Posterior cingulate gyrus (tissue), 11 donors: ENCODE measurements around the gene FOXO6.

Source experiments
- DNase-seq, 10 donors: peaks; one replicate each; pipeline versions ENCODE4 v3.0.0 to v3.0.0-alpha.2; 2020 to 2021; ENCODE audit warnings: mixed read lengths in 3 of 10
- intact Hi-C: fragments of 100-400 bp; cut with DNase I; formaldehyde crosslinking; loops from one replicate; pipeline ENCODE4 v1.15.1; 2023

Gene FOXO6

DNA sequence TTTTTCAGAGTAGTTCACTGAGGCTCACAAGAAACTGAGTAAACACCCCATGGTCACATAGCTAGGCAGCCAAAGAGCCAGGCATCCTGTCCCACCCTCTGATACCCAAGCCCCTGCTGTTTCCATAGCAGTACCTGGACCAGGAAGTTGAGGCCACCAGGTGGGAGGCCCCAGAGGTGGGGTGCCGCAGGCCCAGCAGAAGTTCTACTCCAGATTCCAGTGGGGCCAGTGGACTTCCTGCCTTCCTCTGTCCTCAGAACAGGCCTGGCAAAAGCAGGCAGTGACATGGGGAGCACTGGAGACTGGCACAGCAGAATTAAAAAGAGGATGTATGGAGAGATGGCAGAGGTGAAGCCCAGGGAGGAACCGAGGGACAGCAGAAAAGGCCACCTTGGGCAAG lies 19.0 kb downstream of the FOXO6 start:
- intact Hi-C loops: no loop called here
- DNase-seq: peak in 1 of 10 donors; percentile 67

DNA sequence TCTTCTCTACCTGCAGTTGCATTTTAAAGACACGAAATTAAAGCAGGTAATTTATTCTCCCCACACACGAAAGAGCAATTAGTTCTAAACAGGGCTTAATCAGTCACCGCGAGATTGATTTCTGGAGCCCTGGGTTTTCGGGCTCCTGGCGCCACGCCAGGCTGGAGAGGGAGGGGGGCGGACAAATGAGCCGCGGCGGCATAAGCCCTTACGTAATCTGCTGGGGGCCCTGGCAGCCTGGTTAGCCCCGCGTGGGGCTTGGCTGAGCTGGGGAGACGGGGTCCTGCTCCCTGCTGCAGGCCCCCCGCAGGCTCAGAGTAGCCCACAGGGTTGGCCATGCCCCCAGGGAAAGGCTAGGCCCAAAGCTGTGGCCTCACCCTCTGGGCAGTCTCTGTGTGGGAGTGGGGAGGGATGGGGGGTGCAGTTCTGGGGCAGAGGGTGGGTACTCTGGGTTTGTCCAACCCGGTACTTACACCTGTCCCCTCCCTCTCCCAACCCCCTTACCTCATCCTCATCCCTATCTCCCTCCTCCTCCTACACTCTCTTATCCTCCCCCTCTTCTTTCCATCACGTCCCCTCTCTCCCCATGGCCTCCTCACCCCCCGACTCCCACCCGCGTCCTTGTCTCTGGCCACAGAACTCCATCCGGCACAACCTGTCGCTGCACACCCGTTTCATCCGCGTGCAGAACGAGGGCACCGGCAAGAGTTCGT lies 19.9 kb downstream of the FOXO6 start:
- intact Hi-C loops: no loop called here
- peak in 4 of 10 donors; percentile 50 to 94 (median 67) for DNase-seq

DNA sequence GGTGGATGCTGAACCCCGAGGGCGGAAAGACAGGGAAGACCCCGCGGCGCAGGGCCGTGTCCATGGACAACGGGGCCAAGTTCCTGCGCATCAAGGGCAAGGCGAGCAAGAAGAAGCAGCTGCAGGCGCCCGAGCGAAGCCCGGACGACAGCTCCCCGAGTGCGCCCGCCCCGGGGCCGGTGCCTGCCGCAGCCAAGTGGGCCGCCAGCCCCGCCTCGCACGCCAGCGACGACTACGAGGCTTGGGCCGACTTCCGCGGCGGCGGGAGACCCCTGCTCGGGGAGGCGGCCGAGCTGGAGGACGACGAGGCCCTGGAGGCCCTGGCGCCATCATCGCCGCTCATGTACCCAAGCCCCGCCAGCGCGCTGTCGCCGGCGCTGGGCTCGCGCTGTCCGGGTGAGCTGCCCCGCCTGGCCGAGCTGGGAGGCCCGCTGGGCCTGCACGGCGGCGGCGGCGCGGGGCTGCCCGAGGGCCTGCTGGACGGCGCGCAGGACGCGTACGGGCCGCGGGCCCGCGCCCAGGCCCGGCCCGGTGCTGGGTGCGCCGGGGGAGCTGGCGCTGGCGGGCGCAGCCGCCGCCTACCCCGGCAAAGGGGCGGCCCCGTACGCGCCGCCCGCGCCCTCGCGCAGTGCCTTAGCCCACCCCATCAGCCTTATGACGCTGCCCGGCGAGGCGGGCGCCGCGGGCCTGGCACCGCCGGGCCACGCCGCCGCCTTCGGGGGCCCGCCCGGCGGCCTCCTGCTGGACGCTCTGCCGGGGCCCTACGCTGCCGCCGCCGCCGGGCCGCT lies 20.7 kb downstream of the FOXO6 start:
- peak in 2 of 10 donors; percentile 44 to 86 for DNase-seq
- intact Hi-C loops: no loop called here

DNA sequence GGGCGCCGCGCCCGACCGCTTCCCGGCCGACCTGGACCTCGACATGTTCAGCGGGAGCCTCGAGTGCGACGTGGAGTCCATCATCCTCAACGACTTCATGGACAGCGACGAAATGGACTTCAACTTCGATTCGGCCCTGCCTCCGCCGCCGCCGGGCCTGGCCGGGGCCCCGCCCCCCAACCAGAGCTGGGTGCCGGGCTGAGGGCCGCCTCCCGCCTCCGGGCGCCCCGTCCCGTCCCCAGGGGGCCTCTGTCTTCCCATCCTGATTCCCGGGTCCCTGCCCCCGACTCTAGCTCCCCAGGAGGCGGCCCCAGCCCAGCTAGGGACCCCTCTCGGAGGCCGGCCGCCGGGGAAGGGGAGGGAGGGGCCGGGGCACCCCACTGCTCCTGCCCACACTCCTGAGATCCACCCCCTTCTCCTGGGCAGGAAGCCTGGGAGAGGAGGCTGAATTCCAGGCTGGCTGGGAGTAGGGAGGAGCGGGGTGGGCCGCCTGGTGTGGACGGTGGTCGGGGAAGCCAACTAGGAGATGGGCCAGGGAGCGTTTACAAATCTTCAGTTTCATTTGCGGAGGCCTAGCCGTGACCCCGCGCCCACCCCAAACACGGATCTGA lies 21.4 kb downstream of the FOXO6 start:
- intact Hi-C loops: no loop called here
- peak in 1 of 10 donors; percentile 85 for DNase-seq

DNA sequence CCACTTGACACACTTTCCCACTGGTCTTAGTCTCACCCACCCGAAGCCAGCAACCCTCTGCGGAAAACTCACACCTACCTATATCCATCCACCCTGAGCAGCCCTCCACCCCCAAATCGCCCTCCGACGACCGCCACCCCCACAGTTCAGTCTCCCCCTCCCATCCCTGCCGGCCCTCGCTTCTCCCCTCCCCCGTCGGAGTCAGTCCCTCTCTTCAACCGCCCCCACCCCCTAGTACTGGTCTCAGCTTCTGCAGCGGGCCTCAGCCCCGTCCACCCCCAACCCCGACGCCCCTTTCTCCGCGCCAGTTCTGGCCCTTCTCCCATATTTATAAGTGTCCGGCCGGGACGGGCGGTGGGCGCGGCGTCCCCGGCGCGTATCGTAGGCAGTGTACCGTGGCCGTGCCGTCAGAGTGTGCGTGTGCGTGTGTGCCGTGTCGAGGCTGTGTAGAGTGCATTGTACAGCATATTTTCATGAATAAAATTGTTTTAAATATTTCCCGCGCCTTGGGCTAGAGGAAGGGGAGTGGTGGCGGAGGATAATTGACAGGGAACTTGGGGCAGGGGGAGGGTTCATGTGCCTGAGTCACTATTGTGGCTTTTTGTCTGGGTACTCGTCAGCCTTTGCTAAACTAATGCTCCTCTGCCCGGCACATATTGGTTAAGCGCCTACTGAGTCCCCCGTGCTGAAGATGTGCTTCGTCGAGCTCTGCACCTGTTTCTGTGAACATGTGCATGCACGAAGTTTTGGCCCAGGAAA lies 22.0 kb downstream of the FOXO6 start:
- DNase-seq: peak in 1 of 10 donors; percentile 48
- intact Hi-C loops: no loop called here

DNA sequence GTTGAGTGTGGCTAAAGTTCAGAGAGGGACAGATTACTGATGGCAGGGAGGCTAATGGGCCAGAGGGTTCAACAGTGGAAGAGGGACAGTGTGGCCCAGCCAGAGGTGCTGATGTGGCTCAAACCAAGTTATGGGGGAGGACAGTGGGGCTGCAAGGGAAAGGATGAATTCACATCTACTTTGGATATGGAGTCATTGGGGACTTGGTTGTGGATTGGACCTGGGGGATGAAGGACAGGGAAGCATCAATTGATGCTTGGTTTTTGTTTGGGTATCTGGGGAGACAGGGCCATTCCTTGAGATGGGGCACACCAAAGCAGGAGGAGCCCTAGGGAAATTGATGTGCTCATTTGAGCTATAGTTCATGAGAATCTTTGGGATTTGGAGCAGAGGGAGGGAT lies 23.3 kb downstream of the FOXO6 start:
- DNase-seq: no peak
- intact Hi-C loops: no loop called here

DNA sequence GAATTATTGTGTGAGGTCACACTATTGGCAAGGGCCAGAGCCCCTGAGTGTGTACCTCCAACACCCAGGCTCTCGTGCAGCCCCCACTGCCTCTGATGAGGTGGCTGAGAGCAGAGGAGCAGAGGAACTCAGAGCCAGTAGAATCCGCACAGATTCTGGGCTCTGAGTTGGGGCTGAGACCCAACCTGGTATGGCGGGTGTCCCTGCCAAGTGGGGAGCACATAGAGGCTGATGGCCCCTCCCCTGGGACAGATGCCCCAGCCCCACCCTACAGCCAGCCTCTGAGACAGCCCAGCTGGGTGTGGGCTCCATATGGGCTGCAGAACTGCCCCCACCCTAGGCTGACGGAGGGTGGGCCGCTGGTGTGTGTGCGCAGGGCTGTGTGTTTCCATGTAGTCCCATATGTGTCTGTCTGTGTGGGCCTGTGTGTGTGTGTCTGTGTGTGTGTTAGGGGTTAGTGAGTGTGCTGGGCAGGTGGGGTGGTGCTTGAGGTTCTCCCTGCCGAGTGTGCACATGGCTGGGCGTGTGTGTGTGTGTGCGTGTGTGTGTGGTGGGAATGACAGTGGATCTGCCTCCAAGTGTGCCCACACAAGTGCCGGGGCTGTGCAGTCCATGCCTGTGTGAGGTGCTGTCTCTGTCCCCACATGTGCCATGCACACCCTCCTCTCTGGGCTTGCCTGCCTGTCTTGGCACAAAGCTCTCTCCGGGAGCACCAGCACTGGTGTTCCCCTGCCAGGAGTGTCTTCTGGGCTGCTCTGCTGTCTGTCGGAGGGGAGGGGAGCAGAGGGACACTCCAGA lies 24.4 kb downstream of the FOXO6 start:
- DNase-seq: peak in 1 of 10 donors; percentile 87
- intact Hi-C loops: no loop called here

DNA sequence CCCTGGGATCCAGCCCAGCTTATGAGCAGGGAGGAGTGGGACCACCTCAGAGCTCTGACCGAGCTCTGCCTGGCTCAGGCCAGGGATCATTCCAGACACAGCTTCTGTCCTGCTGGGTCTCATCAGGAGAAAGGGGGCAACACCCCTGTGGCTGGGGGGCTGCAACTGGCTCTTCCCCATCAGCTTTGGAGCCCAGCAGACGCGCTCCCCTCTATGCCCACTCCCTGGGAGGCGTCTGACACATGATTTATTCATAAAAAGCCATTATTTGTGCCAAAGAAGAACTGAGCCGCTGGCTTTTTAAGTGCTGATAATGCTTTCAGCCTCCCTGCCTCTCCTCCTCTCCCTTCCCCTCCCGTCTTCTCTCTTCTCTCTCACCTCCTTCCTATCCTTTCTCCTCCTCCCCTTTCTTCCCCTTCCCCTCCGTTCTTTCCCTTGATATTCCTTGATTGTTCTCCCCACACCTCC lies 25.0 kb downstream of the FOXO6 start:
- no peak for DNase-seq
- intact Hi-C loops: no loop called here

DNA sequence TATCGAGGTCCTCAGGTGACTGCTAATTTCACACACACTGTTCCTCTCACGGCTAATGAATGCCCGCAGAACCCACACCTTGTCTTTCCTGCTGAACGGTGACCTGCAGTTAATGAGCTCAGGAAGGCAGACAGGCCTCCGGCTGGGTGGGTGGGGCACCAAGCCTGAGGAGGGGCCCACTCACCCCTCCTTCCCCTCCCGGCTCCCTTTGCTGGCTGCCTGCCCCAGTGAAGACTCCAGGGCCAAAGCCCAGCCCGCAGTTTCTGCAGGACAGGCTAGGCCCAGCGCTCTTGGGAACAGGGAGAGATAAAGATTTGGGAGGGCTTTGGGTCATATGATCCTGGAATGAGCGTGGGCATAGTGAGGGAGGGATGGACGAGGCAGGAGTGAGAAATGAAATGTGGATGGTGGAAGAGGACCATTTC lies 26.4 kb downstream of the FOXO6 start:
- intact Hi-C loops: no loop called here
- peak in 2 of 10 donors; percentile 31 to 86 for DNase-seq

DNA sequence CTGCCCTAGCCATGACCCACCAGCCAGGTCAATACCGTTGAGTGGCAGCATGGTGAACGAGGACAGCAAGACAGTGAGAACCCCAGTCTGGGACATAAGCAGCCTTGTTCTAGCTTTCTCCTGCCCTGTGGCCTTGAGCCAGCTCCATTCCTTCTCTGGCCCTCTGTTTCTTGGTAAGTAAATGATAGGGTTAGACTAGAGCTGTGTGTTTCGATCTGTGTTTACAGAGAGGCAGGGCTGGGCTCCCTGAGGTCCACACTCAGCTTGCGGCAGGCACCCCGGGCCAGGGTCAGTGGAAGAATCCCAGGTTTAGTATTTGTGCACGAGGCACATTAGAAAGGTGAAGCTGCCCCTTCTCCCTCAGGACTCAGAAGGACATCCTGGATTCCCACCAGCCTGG lies 27.3 kb downstream of the FOXO6 start:
- intact Hi-C loops: no loop called here

DNA sequence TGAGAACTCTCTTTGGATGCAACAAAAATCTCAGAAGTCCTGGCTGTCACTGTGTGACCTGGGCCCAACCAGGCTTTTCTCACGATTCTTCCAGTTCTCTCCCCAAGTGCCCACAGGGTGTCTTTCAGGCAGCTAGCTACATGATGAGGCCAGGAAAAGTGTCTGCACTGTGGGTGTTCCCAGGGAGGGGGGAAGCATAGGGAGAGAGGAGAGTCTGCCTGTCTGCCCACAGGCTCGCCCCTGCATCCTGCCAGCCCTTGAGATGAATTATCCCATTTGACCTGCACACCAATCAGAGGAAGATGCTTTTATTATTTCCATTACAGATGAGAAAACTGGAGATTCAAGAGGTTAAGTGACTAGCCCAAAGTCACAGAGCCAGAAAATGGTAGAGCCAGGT lies 27.8 kb downstream of the FOXO6 start:
- no peak for DNase-seq
- intact Hi-C loops: no loop called here

More for the DNA sequence above, 27.3 kb downstream of the FOXO6 start:
- DNase-seq: peak in 1 of 10 donors; percentile 66

DNA sequence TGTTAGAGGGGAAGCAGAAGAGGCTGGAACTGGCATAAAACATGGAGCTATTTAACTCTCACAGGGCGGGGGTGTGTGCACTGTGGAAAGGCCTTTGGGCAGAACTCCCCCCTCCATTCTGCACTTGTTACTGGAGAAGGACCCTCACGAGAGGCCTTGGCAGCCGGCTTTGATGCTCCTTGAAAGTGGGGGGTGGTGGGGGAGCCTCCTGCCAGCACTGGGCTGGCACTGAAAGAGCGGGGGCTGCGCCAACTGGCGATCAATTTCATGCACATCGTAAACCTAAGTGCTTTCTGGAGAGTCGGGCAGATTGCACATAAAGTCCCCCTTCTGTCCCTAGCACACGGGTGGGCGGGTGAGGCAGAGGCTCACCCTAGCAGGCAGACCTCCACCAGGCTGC lies 28.9 kb downstream of the FOXO6 start:
- DNase-seq: peak in 1 of 10 donors; percentile 73
- intact Hi-C loops: no loop called here

DNA sequence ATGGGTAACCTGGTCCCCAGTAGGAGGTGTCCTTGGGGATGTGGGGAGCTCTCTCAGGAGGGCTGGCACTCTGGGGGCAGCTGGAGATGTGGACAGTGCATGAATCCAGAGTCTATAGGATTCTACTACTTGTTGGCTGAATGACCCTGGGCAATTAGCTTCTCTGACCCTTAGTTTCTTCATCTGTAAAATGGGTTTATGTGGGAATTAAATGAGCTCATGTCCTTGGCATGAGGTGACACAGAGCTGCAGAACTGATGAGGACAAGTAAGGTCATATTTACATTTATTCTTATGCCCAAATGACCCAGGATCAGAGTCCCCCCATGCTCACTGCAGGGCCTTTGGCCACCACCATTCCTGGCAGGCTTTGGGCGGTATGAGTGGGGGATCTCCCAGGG lies 29.3 kb downstream of the FOXO6 start:
- intact Hi-C loops: no loop called here
- no peak for DNase-seq

DNA sequence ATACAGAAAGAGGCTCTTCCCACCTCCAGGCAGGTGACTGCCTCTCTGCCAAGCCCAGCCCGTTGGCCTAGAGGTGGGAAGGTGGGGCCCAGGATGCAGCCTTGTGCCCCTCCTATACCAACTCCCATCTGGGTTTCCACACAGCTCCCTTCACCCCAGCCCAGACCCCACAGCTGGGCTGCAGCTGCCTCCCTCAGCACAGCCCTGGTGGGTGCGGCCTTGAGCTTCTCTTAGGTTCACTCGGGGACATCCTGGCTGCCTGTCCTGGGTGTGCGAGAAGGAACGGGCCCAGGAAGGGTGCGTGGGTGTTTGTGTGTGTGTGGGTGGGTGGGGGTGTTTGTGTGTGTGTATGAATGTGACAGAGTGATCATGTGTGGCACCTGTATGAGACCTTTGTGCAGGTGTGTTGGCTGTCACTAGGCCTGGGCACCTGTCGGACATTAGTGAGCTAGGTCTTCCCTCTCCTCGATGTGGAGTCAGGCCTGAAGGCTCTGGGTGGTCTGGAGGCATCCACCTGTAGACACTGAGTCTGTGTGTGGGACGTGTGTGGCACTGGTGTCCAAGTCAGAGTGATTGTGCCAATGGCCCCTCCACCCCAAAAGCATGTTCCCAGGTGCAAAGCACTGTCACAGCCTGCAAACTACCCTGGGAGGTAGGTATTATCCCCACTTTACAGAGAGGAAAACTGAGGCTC lies 30.7 kb downstream of the FOXO6 start:
- intact Hi-C loops: no loop called here
- peak in 1 of 10 donors; percentile 69 for DNase-seq

DNA sequence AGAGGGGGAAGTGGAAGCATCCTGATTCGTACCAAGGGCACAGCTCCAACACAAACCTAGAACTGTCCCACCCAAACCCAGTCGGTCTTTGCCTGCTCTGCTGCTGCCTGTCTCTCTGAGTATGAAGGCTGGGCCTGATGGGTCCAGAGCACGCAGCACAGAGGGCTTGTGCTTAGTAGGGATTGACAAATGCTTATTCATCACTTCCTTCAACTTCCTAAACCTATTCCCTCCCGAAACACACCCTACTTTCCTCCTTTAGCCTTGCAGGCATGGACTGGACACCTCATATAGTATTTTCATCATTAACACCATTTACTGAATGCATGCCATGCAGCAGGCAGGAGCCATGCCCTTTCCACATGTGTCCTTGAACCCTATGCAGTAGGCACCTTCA lies 31.3 kb downstream of the FOXO6 start:
- DNase-seq: no peak
- intact Hi-C loops: no loop called here

DNA sequence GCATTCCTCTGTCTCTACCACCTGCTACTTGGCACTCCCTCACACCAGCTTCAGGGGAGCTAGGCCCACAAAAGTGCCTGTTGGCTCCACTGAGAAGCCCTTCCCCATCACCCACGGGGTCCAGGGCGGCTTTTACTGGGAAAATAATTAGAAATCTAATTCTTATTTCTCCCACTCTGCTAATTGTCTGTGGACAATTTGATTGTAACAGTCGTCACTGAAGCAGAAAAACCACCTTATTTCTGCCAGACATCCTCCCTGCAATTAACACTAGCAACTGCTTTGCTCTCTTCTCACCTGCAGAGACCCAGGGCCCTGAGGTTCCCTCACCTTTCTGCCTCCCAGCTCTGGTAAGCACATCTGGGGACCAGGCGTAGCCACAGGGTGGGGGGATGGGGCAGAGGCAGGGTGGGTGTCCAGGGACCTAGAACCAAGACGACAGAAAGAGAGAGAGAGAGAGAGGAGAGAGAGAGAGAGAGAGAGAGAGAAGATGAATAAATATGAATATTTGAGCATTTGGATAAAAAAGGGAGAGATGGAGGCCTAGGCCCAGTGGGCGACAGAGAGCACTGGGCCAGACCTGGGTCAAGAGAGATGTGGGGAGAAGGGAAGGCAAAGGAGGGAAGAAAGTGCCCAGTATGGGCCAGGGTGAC lies 32.6 kb downstream of the FOXO6 start:
- intact Hi-C loops: no loop called here
- no peak for DNase-seq

DNA sequence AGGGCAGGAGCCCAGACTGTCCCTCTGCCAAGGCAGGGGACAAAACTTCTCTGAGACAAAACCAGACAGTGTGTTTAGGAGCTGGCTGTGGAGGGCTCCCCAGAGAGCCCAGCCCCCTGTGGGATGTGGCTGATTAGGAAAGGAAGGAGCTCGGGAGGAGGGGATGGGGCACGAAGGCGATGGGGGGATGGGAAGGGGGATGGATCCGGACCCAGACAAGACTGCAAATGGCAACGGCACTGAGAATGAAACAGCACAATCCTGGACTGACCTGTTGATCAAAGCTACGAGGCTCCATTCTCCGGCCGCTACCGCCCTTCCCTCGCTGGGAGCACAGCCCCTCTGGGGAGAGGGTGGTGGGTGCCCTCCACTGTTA lies 33.1 kb downstream of the FOXO6 start:
- DNase-seq: no peak
- intact Hi-C loops: no loop called here
